HG03571 (cell line): ENCODE results near the gene TMEM174.
"Not testable (repeated sequence)": the region's sequence is repeated elsewhere in the genome, so short reads cannot be mapped to it uniquely, and the experiment has no call there.

Experiments
- ATAC-seq: cut with Tn5 transposase; IDR thresholded peaks from one replicate; pipeline ENCODE4 v1.9.1; 2021; ENCODE audit not compliant: unreplicated experiment

TMEM174 gene

GRCh38 chr5:73219336-73219735, 46.3 kb downstream of the TMEM174 start:
- ATAC-seq = not testable (repeated sequence)

GRCh38 chr5:73221161-73221560, 48.2 kb downstream of the TMEM174 start:
- no peak for ATAC-seq

- ATAC-seq = no peak
Measured at GRCh38 chr5:73221726-73222125, 48.7 kb downstream of the TMEM174 start.

- no peak for ATAC-seq
Measured at GRCh38 chr5:73222173-73222572, 49.2 kb downstream of the TMEM174 start.
